Endodermal cell (in vitro differentiated cells): Measurements from ENCODE around the gene TMTC3. TPM values are rescaled to one million over a fixed set of nuclear protein-coding genes. Genes with fewer than 3 reads are reported as not detected.
"Not testable (repeated sequence)": the region's sequence is repeated elsewhere in the genome, so short reads cannot be mapped to it uniquely, and the experiment has no call there.

Experiments used
- DNase-seq: peaks from one replicate; pipeline ENCODE4 v3.0.0-alpha.2; 2017
- H3K27ac ChIP-seq: 2 replicates; pipeline ENCODE4 v1.5.1; 2013; ENCODE audit warnings: mild to moderate bottlenecking, low read depth, low read length, moderate library complexity
- H3K27me3 ChIP-seq: 2 replicates; pipeline ENCODE4 v1.6.1; 2013; ENCODE audit warnings: mild to moderate bottlenecking, low read length, moderate library complexity; ENCODE audit not compliant: insufficient read depth, control insufficient read depth, poor library complexity, severe bottlenecking
- H3K36me3 ChIP-seq: 2 replicates; pipeline ENCODE4 v1.7.0; 2013; ENCODE audit warnings: mild to moderate bottlenecking, low read length, moderate library complexity; ENCODE audit not compliant: control insufficient read depth, insufficient read depth
- H3K4me1 ChIP-seq: one replicate; pipeline ENCODE4 v1.7.0; 2013; ENCODE audit warnings: low read length; ENCODE audit not compliant: control insufficient read depth, insufficient read depth
- H3K4me3 ChIP-seq: 2 replicates; pipeline ENCODE4 v1.5.1; 2013; ENCODE audit warnings: mild to moderate bottlenecking, low read length, moderate library complexity
- H3K9ac ChIP-seq: 2 replicates; pipeline ENCODE4 v1.6.1; 2013; ENCODE audit warnings: mild to moderate bottlenecking, low read length, moderate library complexity; ENCODE audit not compliant: poor library complexity, severe bottlenecking; ENCODE audit errors: extremely low read depth
- H3K9me3 ChIP-seq: 2 replicates; pipeline ENCODE4 v1.6.1; 2013; ENCODE audit warnings: mild to moderate bottlenecking, low read length, moderate library complexity; ENCODE audit not compliant: control insufficient read depth
- H3K27ac Mint-ChIP-seq: 2 replicates; pipeline ENCODE4 v1.8.0; 2020; ENCODE audit warnings: mixed read lengths
- H3K27me3 Mint-ChIP-seq: 2 replicates; pipeline ENCODE4 v1.8.0; 2021; ENCODE audit warnings: mild to moderate bottlenecking, mixed read lengths; ENCODE audit not compliant: insufficient read depth
- H3K36me3 Mint-ChIP-seq: 2 replicates; pipeline ENCODE4 v1.8.0; 2020; ENCODE audit warnings: low read depth, mixed read lengths
- H3K4me1 Mint-ChIP-seq: 2 replicates; pipeline ENCODE4 v1.8.0; 2020; ENCODE audit warnings: mixed read lengths
- H3K4me3 Mint-ChIP-seq: 2 replicates; pipeline ENCODE4 v1.8.0; 2020; ENCODE audit warnings: mild to moderate bottlenecking, moderate library complexity, mixed read lengths
- H3K9me3 Mint-ChIP-seq: 2 replicates; pipeline ENCODE4 v1.8.0; 2020; ENCODE audit warnings: mild to moderate bottlenecking, mixed read lengths
- CTCF ChIP-seq: fragments of 200-600 bp; sonication (generic); conservative IDR thresholded peaks from 2 replicates; pipeline ENCODE4 v1.5.0; 2021; ENCODE audit warnings: antibody characterized with exemption, mild to moderate bottlenecking
- WGBS, 2 experiments: methylation state at CpG; one replicate each; pipeline versions ENCODE4 v1.1.5 to v1.1.7; 2013; ENCODE audit warnings: missing lambda C conversion rate in 2 of 2, mixed read lengths in 1 of 2; ENCODE audit not compliant: insufficient coverage in 1 of 2, insufficient read length in 1 of 2; 5-methylcytosine and 5-hydroxymethylcytosine counted together
- total RNA-seq, 2 donors: library from RNA; stranded (reverse); fragmentation: NEBNext Ultra II Directional in 1 of 2; extraction: Animal tissue kit (Norgen Biotek cat#: 25700) in 1 of 2; gene quantifications; 2 replicates in 1 of 2; 3 replicates in 1 of 2; pipeline ENCODE4 v1.2.1, GENCODE V29; 2021

TMTC3 gene
- total RNA-seq, 2 donors from 2014 or later, result 49.8 to 52.9 TPM

DNA sequence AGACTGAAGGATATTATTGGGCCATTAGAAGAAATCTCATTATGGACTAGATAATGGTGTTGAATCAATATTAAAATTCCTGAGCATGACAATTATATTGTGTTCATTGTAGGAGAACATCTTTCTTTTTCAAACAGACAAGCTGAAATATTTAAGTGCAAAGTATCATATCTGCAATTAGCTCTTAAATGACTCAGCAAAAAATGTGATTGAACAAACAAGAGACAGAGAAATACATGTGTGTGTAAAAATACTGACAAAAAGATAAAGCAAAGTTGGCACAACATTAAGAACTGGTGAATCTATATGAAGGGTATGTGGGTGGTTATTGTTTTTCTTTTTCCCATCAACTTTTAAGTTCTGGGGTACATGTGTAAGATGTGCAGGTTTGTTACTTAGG is 9.7 kb upstream of the TMTC3 start:
- no peak overlapping the region for H3K4me3 Mint-ChIP-seq
- Histone ChIP-seq H3K4me3 (no peak overlapping the region), H3K4me1 (no peaks in the 10 kb centered on the region), H3K27me3 (no peaks in the 10 kb centered on the region), H3K9me3 (no peaks in the 10 kb centered on the region), H3K36me3 (peaks cover 19% of the 10 kb centered on the region), H3K9ac (no peak overlapping the region), H3K27ac (no peak overlapping the region)
- H3K27me3 Mint-ChIP-seq, result no peaks in the 10 kb centered on the region
- no peak for DNase-seq
- H3K27ac Mint-ChIP-seq, result no peak overlapping the region
- H3K4me1 Mint-ChIP-seq, result no peaks in the 10 kb centered on the region
- H3K36me3 Mint-ChIP-seq, result peaks cover 30% of the 10 kb centered on the region
- no peaks in the 10 kb centered on the region for H3K9me3 Mint-ChIP-seq
- no peak for TF ChIP-seq CTCF

DNA sequence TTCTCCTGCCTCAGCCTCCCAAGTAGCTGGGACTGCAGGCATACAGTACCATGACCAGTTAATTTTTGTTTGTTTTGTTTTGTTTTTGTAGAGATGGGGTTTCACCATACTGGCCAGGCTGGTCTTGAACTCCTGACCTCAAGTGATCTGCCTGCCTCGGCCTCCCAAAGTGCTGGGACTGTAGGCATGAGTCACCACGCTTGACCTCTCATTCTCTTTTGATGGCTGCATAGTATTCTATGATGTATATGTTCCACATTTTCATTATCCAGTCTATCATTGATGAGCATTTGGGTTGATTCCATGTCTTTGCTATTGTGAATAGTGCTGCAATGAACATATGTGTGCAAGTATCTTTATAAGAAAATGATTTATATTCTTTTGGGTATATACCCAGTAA is 8.9 kb upstream of the TMTC3 start:
- WGBS, 2 experiments, result 94 to 100% methylated on average over 1 to 2 of the region's 2 CpGs
- H3K27me3 Mint-ChIP-seq, H3K4me1 Mint-ChIP-seq: not testable (repeated sequence)

GRCh38 chr12:88139711-88140110 is 2.4 kb upstream of the TMTC3 start:
- not testable (repeated sequence) for H3K4me3 ChIP-seq, DNase-seq, H3K36me3 ChIP-seq, H3K27me3 ChIP-seq, H3K9ac ChIP-seq, H3K27me3 Mint-ChIP-seq, H3K4me1 ChIP-seq, H3K9me3 ChIP-seq, H3K4me3 Mint-ChIP-seq, H3K27ac Mint-ChIP-seq, H3K27ac ChIP-seq, H3K9me3 Mint-ChIP-seq
- Mint-ChIP-seq H3K4me1 (peaks cover 14% of the 10 kb centered on the region), H3K36me3 (peaks cover 13% of the 10 kb centered on the region)
- 93 to 96% methylated on average over 4 of the region's 4 CpGs for WGBS, 2 experiments

More for the DNA sequence above, 8.9 kb upstream of the TMTC3 start:
- H3K9me3 ChIP-seq, DNase-seq, H3K9me3 Mint-ChIP-seq, H3K27ac Mint-ChIP-seq, H3K9ac ChIP-seq, H3K4me3 ChIP-seq, H3K4me1 ChIP-seq, H3K27ac ChIP-seq, H3K4me3 Mint-ChIP-seq, H3K27me3 ChIP-seq: not testable (repeated sequence)
- peaks cover 14% of the 10 kb centered on the region for H3K36me3 ChIP-seq
- H3K36me3 Mint-ChIP-seq, result peaks cover 34% of the 10 kb centered on the region

DNA sequence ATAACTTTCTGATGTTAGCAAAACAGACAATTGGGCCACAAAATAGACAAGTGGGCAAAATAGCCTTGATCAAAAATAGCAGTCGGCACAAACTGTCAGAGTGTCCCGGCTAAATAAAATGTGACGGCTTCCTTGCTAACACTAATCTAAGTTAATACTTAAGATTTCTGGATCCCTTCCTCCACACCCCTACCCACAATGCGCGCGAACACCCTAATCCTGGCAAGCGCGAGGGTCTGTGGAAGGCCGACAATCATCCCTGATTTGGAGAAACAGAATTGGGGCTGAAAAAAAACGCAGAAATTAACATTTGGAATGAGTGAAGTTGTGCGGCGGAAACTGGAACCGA is 708 bp upstream of the TMTC3 start:
- Histone ChIP-seq H3K27ac (no peak overlapping the region), H3K4me3 (peak overlapping the region; percentile 90), H3K4me1 (no peaks in the 10 kb centered on the region), H3K9ac (peak overlapping the region; percentile 49), H3K9me3 (no peaks in the 10 kb centered on the region), H3K27me3 (no peaks in the 10 kb centered on the region), H3K36me3 (no peaks in the 10 kb centered on the region)
- Mint-ChIP-seq H3K27ac (peak overlapping the region; percentile 81), H3K36me3 (peaks cover 11% of the 10 kb centered on the region), H3K4me3 (peak overlapping the region; percentile 94), H3K27me3 (no peaks in the 10 kb centered on the region), H3K9me3 (no peaks in the 10 kb centered on the region), H3K4me1 (peaks cover 30% of the 10 kb centered on the region)
- TF ChIP-seq CTCF, result no peak
- DNase-seq, result no peak
- 13 to 18% methylated on average over 8 to 13 of the region's 13 CpGs for WGBS, 2 experiments
